KBM-7 (cell line): ENCODE results near the gene FXYD3.

Experiments
- DNase-seq: peaks from one replicate; pipeline ENCODE4 v3.0.0-alpha.2; 2015
- in situ Hi-C: fragments of 300-500 bp; cut with MboI; formaldehyde crosslinking; loops from 2 replicates; pipeline ENCODE4 v1.14.3; 2020; ENCODE audit warnings: low sequenced_read_pairs, low pct_unique_long_range_greater_than_20kb, mixed read lengths

FXYD3 gene

DNA sequence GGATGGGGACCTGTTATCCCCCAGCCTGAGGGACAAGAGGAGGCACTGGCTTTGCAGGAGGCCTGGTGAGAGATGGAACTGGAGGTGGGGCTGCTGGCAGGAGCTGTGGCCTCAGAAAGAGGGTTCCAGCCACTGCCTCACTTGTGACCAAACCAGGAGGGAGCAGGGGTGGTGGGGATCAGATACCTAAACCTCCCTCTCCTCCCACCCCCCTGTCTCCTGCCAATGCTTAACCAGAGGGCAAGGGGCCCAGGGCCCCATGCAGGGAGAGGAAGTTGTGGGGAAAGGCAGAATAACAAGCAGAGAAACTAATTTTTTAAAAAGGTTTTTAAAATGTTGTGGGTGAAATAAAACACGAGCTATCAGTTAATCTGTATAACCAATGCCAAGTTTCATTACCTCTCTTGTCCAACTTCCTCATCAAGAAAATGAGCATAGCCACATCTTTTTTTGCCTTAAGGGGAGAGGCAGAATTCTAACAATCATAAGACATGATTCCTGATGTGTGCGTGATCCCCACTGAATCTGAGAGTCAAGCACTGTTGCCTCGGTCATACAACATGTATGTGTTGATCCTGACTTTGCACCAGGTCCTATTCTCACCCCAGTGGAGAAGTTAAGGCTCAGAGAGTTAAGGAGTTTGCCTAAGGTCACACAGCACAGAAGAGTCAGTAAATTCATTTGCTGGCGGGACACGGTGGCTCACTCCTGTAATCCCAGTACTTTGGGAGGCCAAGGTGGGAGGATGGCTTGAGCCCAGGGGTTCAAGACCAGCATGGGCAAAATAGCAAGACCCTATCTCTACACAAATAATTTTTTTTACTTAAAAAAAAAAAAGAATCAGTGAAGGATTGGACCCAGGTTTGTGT is 51.9 kb downstream of the FXYD3 start:
- in situ Hi-C loops = no loop called here
- peak; percentile 89 for DNase-seq

- in situ Hi-C loops = no loop called here
- no peak for DNase-seq
Observed at GRCh38 chr19:35168196-35168595, 52.6 kb downstream of the FXYD3 start.

DNA sequence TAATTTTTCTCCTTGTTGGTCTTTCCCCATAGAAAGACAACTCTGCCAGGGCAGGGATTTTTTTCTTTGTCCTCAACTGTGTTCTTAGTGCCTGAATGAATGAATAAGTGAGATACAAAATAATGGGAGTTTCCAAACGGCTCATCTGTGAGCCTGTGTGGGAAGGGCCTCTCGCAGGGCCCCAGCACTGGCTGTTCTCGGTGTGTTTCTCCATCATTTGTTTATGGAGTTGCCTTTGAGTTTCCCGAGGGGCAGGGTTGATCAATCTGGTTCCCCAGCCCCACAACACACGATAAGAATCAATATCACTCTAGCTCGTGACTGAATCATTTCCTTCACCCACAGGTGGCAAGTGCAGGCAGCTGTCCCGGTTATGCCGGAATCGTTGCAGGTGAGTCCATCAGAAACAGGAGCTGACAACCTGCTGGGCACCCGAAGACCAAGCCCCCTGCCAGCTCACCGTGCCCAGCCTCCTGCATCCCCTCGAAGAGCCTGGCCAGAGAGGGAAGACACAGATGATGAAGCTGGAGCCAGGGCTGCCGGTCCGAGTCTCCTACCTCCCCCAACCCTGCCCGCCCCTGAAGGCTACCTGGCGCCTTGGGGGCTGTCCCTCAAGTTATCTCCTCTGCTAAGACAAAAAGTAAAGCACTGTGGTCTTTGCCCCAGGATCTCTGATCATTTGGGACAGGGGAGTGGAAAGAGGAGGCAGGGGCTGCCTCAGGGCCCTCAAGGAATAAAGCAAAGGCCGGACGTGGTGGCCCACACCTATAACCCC is 53.8 kb downstream of the FXYD3 start:
- no peak for DNase-seq
- in situ Hi-C loops = no loop called here

DNA sequence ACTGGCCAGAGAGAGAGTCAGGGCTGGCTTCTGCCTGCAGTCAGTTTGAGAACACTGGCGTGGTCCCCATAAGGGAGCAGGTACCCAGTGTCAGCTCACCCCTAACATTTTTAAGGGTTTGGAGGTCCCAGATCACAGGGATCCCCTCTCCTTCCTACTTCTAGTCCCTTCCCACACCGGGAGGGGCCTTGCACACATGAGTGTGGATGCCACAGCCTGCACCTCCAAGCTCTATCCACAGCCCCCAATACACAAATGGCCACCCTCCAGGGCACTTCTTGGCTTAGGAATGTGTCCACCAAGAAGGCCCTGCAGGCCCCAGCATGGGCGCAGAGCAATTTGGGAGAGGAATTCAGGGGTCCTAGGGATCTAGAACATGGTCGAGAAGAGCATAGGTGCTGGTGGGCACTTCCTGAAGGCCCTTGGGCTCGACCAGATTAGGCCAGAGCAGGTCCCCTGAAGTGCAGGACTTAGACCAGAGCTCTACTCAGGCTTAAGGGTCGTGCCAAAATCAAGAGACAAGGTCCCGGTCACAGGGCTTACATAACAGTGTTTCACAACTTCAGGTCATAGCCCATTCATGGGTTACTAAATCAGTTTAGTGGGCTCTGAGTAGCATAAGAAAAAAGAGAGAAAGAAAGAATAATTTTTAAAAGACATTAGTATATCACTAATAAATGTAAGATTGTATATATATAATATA is 54.9 kb downstream of the FXYD3 start:
- no peak for DNase-seq
- in situ Hi-C loops = no loop called here

DNA sequence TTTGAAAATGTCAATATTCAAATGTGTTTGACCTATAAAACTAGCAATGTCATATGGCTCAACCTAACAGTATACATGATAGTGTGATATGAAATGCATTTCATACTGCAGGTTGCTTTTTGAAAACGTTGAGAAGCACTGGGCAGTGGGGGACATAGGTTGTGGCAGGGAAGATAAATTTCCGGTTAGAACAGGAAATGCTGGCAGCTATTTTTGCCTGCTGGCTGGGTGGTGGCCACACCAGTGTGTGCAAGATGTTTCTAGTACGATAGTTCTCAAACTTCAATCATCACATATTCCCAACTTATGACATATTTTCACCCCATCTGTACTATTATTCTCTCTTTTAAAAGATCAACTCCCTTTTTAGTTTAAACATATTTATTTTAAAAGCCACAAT is 56.1 kb downstream of the FXYD3 start:
- DNase-seq = no peak
- in situ Hi-C loops = no loop called here
